Progenitor cell of endocrine pancreas (in vitro differentiated cells): ENCODE measurements around the gene KCTD7. TPM values are rescaled to one million over a fixed set of nuclear protein-coding genes. Genes with fewer than 3 reads are reported as not detected.

Source experiments
- DNase-seq: peaks from one replicate; pipeline ENCODE4 v3.0.0; 2021; ENCODE audit warnings: low spot score; ENCODE audit not compliant: unreplicated experiment
- H3K27ac Mint-ChIP-seq: 2 replicates; pipeline ENCODE4 v1.8.0; 2021; ENCODE audit warnings: mild to moderate bottlenecking, moderate library complexity, mixed read lengths
- H3K27me3 Mint-ChIP-seq: 2 replicates; pipeline ENCODE4 v1.8.0; 2021; ENCODE audit warnings: mixed read lengths
- H3K36me3 Mint-ChIP-seq: 2 replicates; pipeline ENCODE4 v1.8.0; 2022; ENCODE audit warnings: mixed read lengths; ENCODE audit not compliant: insufficient read depth
- H3K4me1 Mint-ChIP-seq: 2 replicates; pipeline ENCODE4 v1.8.0; 2021; ENCODE audit warnings: low read depth, mixed read lengths
- H3K4me3 Mint-ChIP-seq: 2 replicates; pipeline ENCODE4 v1.8.0; 2021; ENCODE audit warnings: low read depth, mild to moderate bottlenecking, moderate library complexity, mixed read lengths
- H3K9me3 Mint-ChIP-seq: 2 replicates; pipeline ENCODE4 v1.8.0; 2021; ENCODE audit warnings: low read depth, mixed read lengths
- CTCF ChIP-seq: fragments of 200-600 bp; sonication (generic); IDR thresholded peaks from one replicate; pipeline ENCODE4 v1.5.0; 2021; ENCODE audit warnings: antibody characterized with exemption, mild to moderate bottlenecking; ENCODE audit not compliant: unreplicated experiment
- total RNA-seq: library from RNA; stranded (reverse); gene quantifications from 2 replicates; pipeline ENCODE4 v1.2.1, GENCODE V29; 2021

Gene KCTD7
- total RNA-seq, 1 donor from 2014 or later = 8.5 TPM

- H3K4me1 Mint-ChIP-seq = peaks cover 4% of the 10 kb centered on the region
- peaks cover 6% of the 10 kb centered on the region for H3K27me3 Mint-ChIP-seq
- DNase-seq = no peak
- no peak for TF ChIP-seq CTCF
- no peaks in the 10 kb centered on the region for H3K36me3 Mint-ChIP-seq
- H3K9me3 Mint-ChIP-seq = no peaks in the 10 kb centered on the region
- no peak overlapping the region for H3K4me3 Mint-ChIP-seq
- H3K27ac Mint-ChIP-seq = no peak overlapping the region
Measured at GRCh38 chr7:66626331-66626934, 2.2 kb upstream of the KCTD7 start.

- peak overlapping the region; percentile 61 for H3K4me3 Mint-ChIP-seq
- peaks cover 4% of the 10 kb centered on the region for H3K4me1 Mint-ChIP-seq
- H3K9me3 Mint-ChIP-seq = no peaks in the 10 kb centered on the region
- no peak for TF ChIP-seq CTCF
- peaks cover 6% of the 10 kb centered on the region for H3K27me3 Mint-ChIP-seq
- H3K27ac Mint-ChIP-seq = no peak overlapping the region
- DNase-seq = no peak
- H3K36me3 Mint-ChIP-seq = no peaks in the 10 kb centered on the region
Measured at GRCh38 chr7:66627151-66627681, 1.5 kb upstream of the KCTD7 start.

- Mint-ChIP-seq H3K36me3 (no peaks in the 10 kb centered on the region), H3K27me3 (peaks cover 6% of the 10 kb centered on the region)
Measured at GRCh38 chr7:66627881-66628360, 760 bp upstream of the KCTD7 start.

GRCh38 chr7:66629222-66630062, 761 bp downstream of the KCTD7 start:
- Mint-ChIP-seq H3K36me3 (peaks cover 3% of the 10 kb centered on the region), H3K27ac (no peak overlapping the region), H3K4me3 (peak overlapping the region; percentile 75), H3K4me1 (peaks cover 4% of the 10 kb centered on the region), H3K27me3 (peaks cover 6% of the 10 kb centered on the region), H3K9me3 (no peaks in the 10 kb centered on the region)
- peak; percentile 12 for DNase-seq
- TF ChIP-seq CTCF = no peak

More at GRCh38 chr7:66627881-66628360, 760 bp upstream of the KCTD7 start:
- peaks cover 4% of the 10 kb centered on the region for H3K4me1 Mint-ChIP-seq
- no peaks in the 10 kb centered on the region for H3K9me3 Mint-ChIP-seq
- H3K27ac Mint-ChIP-seq = peak overlapping the region; percentile 93
- TF ChIP-seq CTCF = no peak
- DNase-seq = no peak
- peak overlapping the region; percentile 87 for H3K4me3 Mint-ChIP-seq

- no peaks in the 10 kb centered on the region for H3K9me3 Mint-ChIP-seq
- H3K27me3 Mint-ChIP-seq = peaks cover 6% of the 10 kb centered on the region
- no peak overlapping the region for H3K27ac Mint-ChIP-seq
- H3K36me3 Mint-ChIP-seq = peaks cover 4% of the 10 kb centered on the region
- H3K4me1 Mint-ChIP-seq = peaks cover 4% of the 10 kb centered on the region
- no peak for TF ChIP-seq CTCF
- no peak for DNase-seq
- peak overlapping the region; percentile 14 for H3K4me3 Mint-ChIP-seq
Measured at GRCh38 chr7:66630531-66630930, 1.9 kb downstream of the KCTD7 start.
